Stimulated activated CD8-positive, alpha-beta memory T cell treated with anti-CD3 and anti-CD28 coated beads, Interleukin-12 subunit alpha, Interleukin-12 subunit beta, amount 100 ng/mL, for 1 hour (primary cell): ENCODE measurements around the gene TMPRSS4.

Experiments used
- DNase-seq: peaks from one replicate; pipeline ENCODE4 v3.0.0-alpha.2; 2020; ENCODE audit warnings: low read depth

Gene TMPRSS4

DNA sequence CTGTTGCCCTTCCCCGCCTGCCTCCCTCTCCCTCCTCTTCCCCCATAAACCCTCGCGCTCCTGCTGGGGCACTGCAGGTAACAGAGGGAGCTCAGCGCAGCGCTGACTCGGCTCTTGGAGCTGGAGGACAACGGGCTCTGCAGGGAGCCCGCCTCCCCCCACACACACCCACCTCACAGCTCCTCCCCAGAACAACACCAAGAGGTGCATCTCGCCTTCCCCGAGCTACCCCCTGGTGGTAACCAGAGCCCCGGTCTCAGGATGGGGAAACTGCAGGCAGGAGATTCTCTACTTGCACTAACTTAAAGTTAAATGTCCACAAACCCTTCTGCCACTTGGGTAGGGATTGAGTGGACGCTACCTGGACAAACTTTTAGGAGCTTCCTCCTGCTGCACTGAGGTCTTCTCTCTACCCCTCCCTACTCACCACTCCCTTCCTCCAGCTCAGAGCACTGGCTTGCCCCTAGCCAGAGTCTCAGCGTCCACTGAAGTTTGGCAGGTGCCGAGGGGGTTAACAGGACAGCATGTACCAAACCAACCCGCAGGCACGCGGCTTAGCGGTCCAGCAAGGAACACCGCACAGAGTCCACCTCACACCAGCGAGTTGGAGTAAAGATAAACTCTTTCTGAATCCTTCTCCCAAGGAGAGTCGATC is 79.8 kb downstream of the TMPRSS4 start:
- no peak for DNase-seq

DNA sequence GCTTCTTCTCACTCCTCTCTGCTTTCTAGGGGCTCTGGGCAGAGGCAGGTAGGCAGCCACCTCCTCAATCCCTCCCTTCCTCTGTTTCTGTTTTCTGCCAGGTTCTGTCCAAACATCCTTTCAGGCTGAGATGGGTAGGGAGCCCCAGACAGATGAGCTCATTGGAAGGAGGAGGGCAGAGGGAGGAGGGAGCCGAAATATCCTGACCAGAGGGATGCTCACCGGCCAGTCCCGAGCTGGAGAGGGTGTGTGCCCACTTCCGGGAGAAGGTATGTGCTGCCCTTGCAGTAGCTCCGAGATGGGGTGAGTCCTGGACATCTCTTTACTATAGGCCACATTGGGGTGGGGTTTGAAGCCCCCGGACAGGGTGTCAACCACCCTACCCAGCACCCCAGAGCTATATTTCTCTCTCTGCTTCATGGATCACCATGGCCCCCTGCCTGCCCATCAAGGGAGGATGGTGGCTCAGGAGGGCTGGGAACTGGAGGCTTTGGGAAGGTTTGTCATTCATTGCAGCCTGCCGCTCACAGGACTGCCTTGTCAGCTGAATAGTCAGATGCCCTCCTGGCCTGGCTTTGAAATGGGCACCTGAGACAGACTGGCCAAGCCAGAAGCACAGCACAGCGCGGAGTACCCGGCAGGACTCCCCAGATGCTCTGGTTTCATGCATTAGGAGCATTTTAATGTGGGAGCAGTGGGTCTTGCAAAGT is 80.5 kb downstream of the TMPRSS4 start:
- DNase-seq: no peak

DNA sequence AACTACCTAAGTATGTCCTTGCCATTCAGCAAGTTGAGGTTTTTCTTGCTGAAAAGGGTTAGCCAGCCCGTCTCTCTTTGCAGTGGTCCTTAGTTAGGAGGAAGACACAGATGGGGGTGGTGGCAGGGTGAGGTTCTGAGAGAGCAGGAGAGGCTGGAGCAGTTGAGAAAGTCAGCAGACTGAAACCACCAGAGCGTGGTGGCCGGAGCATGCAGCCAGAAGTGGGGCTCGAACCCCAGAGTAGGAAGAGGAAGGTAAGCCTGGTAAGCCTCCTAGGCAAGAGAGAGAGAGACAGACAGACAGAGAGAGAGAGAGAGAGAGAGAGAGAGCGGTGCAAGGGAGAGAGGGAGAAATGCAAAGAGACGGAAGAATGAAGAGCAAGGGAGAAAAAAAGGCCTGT is 84.9 kb downstream of the TMPRSS4 start:
- DNase-seq: no peak

DNA sequence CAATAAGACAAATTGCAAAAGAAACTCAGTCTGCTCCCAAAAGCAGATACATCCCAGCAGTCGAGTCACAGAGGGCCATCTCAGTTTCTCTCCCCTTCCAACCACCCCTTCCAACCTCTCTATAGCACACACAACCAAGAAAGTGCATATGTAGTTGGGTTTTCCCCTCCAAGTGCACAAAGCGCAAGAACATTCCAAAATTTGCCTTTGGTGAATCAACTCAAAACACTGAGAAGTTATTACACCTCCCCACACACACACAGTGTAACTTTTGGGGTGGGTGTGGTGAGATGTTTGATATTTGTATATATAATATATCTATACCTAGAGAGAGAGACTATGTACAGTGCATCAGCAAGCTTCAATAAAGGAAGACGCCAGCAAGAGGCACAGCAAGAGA is 86.0 kb downstream of the TMPRSS4 start:
- no peak for DNase-seq

DNA sequence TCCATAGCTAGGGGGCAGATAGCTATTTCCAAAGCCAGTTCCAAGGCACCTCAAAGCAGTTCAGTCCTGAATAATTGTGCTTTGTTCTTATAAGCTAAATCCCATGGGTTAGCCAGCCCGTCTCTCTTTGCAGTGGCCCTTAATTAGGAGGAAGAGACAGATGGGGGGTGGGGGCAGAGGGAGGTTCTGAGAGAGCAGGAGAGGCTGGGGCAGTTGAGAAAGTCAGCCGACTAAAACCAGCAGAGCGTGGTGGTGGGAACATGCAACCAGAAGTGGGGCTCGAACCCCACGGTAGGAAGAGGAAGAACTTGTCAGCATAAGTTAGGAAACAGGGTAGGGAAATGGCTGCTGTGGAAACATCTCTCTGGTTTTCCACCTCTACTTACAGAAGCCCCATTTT is 86.6 kb downstream of the TMPRSS4 start:
- DNase-seq: no peak

DNA sequence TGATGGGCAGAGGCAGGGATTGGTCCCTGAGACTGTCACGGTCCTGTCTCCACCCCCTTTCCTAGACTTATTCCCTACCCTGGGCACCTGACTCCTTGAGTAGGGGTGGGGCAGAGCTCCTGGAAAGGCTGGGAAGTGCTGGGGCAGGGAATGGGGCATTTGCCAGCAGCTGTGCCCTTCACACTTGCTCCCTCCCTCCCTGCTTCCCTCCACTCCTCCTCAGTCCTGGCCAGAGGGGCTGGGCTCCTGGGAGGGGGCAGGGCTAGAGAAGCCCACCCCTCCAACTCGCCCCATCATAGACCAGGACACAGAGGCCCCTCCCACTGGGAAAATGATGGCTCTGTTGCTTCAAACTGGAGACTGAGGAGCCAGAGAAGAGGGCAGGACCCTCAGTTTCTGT is 88.0 kb downstream of the TMPRSS4 start:
- DNase-seq: no peak

DNA sequence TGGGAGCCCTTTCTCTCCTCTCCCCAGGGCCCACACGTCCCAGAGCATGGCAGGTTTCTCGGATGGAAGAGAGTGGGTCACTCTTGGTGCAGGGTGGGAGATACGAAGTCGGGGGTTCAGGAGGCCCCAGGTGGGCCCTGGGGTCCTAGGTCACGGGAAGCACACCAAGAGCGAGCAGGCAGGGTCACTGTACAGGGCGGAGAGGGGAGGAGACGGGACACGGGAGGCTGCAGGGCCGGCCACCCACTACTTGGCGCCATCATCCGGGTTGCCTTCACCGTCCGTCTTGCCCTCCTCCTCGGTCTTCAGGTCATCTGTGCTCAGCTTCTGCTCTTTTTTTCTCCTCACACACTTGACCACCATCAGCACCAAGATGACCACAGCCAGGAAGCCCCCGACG is 89.8 kb downstream of the TMPRSS4 start:
- no peak for DNase-seq

DNA sequence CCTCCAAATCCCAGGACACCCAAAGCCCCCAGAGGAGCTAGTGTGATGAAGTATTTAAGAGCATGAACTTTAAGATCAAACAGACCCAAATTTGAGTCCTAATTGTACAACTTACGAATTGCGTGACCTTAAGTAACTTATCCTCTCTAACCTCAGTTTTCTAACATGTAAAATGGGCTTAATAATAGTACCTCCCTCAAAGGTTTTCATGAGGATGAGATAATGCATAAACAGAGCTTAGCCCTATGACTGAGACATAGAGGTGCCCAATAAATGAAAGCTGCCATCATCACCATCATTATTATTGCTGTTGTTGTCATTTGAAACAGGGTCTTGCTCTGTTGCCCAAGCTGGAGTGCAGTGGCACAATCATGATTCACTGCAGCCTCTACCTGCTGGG is 90.4 kb downstream of the TMPRSS4 start:
- DNase-seq: no peak

DNA sequence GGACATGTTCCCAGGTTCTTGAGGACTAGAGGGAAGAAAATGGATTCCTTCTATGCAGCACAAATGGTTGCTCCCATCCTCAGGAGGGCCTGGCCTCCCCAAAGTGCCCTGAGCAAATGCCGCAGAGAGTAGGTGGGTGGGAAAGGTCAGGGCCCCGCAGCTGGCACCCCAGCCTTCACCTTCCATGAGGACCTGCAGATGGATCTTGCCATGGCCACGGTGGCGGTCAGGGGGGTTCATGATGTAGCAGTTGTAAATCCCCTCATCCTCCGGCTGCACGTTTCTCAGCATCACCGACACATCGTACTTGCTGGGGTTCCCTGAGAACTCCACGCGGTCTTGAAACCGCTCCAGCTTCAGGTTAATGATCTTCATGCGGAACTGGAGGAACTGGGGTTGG is 91.0 kb downstream of the TMPRSS4 start:
- DNase-seq: no peak

DNA sequence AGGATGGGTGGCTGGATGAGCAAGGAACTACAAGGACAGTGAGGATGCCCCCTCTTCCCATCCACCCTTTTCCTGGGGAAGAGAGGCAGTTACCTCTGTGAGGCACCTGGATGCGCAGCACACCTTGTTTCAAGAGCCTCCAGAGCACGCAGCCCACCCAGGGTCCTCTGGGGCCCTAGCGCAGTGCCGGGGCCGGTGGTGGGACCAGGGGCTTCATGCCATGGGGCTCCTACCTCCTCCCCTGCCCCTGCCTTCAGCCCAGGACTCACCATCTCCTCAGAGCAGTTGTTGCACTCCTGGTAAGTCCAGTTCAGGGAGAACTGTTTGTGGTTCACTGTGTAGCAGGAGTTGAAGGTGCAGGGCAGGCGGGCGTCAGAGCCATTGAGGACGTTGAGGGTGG is 91.4 kb downstream of the TMPRSS4 start:
- no peak for DNase-seq

DNA sequence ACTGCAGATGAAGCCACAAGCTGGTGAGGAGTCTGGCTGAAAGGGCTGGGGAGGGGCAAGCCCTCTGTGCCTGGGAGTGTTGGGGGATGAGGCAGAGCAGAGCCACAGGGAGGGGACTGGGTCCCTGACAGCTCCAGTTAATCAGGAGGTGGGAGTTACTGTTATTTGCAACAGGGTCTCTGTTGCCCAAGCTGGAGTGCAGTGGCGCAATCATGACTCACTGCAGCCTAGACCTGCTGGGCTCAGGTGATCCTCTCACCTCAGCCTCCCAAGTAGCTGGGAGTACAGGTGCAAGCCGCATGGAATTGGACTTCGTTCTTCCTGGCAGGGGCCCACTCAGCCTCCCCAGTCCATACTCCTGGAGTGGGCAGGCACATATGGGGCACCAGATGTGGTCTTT is 91.9 kb downstream of the TMPRSS4 start:
- no peak for DNase-seq

DNA sequence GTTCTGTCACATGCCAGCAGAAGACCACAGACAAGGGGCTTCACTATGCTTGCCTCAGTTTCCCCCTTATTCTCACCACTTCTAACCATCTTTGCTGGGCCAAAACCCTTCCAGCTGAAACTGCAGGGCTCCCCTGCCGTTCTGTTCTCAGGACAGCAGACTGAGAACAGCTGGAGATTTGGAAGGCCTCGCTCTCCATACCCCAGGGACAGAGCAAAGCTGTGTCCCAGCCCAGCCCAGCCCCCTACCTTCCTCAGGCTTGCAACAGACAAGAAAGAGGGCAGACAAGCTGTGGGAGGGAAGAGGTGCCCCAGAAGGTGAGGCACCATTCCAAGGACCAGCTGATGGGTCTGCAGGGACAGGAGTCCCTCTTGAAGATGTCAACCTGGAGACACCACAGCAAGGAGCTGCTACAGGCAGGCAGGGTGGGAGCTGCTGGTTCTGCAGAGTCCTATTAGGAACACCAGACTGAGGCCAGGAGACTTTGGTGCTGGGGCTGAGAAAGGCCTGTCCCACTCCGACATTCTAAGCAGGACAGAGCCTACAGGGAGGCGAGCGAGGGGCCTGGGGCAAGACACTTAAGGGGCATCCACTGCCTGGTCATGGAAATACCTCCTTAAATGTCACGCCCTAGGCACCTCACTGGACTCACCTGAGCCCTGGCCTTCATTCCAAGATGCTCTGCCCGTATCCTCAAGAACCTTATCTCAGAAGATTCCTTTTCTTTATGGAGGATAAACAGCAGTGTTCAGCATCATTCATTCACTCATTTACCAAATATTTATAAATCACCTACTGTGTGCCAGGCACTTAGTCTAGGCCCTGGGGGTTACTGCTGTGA is 92.6 kb downstream of the TMPRSS4 start:
- no peak for DNase-seq

DNA sequence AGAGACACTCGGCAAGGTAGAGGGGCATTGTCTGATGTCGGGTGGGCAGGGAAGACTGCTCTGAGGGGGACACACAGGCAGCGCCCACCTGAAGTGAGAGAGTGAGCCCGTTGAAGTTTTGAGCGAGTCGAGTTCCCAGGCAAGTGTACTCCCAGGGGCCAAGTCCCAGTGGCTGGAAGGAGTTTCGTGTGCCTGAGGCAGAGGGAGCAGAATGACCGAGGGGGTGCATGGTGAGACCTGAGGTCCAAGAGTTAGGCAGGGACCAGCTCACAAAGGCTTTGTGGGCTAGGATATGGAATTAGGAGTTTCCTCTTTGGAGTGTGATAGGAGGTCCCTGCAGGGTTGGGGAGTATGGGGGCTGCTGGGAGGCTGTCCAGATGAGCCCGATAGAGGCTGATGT is 93.4 kb downstream of the TMPRSS4 start:
- no peak for DNase-seq

DNA sequence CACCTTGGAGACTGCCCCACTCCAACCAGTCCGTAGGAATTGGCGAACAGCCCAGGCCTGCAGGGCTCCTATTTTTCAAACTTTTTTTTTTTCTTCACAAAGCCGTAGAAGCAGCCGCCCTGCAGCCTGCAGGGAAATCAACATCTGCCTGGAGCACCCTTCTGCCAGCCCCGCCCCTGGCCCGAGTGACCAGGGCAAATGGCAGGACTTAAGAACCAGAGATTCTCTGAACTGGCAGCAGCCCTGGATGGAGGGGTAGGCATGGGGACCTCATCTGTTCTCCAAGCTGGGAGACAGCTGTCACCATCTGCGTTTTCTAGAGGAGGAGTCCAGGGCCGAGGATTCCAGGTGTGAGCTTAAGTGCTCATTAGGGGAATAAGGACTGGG is 94.0 kb downstream of the TMPRSS4 start:
- DNase-seq: no peak
